Measurements from ENCODE around the gene SHMT1.
A peak's percentile ranks its signal among the peaks of the same experiment; 100 is the strongest.
"Not testable (repeated sequence)": the region's sequence is repeated elsewhere in the genome, so short reads cannot be mapped to it uniquely, and the experiment has no call there.

Gene SHMT1

DNA sequence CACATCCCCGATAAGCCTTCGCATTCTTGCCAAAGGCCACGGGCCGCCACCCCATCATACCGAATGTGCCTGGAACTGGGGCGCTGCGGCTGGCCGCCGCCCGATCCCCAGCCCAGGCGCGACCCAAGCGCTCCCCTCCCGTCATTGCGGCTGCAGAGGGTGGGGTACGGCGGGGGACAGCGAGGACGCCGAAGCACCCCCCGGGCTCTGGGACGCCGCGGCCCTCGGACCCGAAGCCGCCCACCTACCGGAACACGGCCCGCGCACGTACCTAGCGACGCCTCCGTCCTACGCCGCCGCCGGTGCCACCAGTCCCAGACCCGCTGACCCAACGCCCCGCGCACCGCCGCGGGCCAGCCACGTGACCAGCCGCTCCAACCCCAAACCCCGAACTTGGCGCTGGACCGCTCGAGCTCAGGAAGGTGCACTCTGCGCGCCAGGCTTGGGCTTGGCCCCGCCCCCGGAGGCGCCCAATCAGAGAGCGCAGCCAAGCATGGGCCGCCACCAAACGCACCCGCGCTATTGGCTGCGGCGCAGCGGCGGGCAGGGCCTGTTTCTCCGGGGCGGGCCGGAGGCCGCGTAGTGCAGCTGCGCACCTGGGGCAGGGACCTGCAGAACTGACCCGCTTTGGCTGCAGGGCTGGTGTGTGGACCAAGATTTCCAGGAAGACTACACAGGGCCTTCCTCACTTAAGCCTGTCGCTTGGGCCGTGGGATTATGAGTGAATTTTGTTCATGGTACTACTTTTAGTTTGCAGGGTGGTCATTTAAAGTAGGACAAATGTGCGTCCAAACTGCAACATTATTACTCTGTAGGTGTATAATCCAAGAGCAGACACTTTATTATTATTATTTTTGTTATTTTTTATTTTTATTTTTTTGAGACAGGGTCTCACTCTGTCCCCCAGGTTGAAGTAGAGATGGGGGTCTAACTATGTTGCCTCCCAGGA, at the start of gene SHMT1:
TSS of gene SHMT1 (minus strand) at position 450 of the 949 bp plus-strand sequence. CDS start 7,569 bp downstream, outside the sequence.
- peak; percentile 93 for DNase-seq

GRCh38 chr17:18412001-18412538, 48.7 kb upstream of the SHMT1 start:
- not testable (repeated sequence) for DNase-seq

GRCh38 chr17:18411377-18411864, 48.1 kb upstream of the SHMT1 start:
- DNase-seq, result not testable (repeated sequence)

DNA sequence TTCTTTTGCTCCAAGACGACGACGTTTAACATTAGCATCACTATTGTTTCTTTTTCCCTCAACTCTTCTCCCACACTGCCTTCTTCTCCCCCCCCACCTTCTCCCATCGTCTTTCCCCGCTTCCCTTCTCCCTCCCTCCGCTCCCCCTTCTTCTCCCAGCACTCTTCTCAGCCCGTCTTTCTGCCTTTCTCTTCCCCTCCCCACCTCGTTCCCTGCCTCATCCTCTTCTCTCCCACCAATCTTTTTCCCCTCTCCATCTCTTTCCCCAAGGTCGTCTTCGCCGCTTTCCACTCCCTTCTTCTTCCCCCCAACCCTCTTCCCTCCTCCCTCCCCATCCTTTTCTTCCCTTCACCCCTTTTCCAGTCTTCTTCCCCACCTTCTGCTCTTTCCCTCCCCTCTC, 47.4 kb upstream of the SHMT1 start:
- not testable (repeated sequence) for DNase-seq

GRCh38 chr17:18409321-18409720, 46.0 kb upstream of the SHMT1 start:
- not testable (repeated sequence) for DNase-seq

DNA sequence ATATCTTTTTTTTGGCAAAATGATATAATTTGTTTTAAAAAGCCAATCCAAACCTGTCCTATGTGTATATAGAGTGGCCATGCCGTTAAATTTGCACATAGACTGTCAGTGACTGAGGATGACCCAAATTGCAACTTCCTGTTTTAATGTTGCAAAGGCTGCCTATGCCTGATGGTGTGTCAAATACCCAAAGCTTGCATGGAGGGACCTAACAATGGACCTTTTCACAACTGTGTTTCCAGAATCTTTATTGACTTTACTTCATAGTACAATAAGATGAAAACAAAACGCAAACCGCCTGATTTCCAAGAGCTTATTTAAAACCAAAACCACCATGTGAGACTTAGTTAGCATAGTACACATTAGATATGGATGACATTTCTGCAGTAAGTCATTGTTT, 45.6 kb upstream of the SHMT1 start:
- not testable (repeated sequence) for DNase-seq

DNA sequence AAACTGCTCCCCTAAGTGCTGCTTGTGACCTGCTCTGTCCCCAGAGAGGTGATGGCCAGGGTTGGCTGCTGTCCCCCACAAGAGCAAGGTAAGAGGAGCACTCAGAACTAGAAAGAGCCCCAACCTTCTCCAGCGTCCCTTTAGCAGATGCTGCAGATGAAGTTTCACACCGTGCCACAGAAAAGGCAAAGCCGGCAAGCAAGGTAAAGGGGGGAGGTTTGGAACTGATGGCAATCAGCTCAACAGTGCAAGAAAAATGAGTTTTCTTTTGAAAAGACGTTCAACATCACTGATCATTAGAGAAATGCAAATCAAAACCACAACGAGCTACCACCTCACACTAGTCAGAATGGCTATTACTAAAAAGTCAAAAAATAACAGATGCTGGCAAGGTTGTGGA, 40.3 kb upstream of the SHMT1 start:
- not testable (repeated sequence) for DNase-seq

- not testable (repeated sequence) for DNase-seq
These were observed 39.8 kb upstream of the SHMT1 start for GRCh38 chr17:18403166-18403565.

GRCh38 chr17:18401872-18402590, 38.7 kb upstream of the SHMT1 start:
- DNase-seq, result not testable (repeated sequence)

DNA sequence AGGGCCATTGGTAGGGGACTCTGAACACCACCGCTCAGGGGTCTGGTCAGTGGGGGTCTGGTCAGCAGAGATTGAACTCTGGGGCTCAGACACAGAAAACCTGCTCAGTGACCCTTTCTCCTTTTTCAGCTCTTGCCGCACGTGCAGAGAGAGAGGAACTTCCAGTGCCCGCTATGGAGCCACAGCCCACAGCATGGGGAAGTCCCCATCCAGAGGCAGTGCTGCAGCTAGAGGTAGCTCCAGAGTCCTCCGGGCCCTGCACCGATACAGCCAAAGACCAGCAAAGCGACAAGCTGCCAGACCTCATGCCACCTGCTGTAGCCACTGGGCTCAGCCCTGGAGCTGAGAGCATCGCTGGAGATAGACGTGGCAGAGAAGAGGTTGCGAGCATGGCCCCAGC, 25.4 kb upstream of the SHMT1 start:
- not testable (repeated sequence) for DNase-seq

DNA sequence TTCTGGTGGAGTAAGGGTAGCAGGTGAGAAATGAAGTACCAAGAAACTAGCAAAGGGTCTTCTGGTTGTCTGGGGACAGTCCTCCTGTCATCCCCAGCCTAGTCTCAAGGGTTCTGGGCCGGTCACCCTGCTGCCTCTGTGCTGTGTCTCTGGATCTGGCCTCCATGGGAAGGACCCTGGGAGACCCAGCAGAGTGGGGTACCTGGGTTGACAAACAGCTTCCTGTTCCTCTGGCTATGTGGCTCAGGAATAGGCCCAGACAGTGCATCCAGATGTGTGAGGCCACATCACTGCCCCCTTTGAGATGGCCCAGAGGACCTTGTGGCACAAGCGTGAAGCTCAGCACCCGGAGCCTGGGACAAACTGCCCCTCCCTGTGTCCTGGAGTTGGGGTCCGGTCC, 24.9 kb upstream of the SHMT1 start:
- DNase-seq, result not testable (repeated sequence)

DNA sequence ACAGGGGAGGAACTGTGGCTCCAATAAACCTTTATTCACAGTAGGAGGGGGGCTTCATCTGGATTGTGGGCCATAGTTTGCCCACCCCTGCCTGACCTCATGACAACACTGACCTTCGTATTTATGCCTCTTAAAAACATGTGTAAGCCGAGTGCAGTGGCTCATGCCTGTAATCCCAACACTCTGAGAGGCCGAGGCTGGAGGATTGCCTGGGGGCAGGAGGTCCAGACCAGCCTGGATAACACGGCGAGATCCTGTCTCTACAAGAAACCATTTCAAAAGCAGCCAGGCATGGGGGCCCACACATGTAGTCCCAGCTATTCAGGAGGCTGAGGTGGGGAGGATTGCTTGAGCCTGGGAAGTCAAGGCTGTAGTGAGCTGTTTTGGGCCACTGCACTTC, 24.2 kb upstream of the SHMT1 start:
- not testable (repeated sequence) for DNase-seq

GRCh38 chr17:18384271-18384670, 20.9 kb upstream of the SHMT1 start:
- DNase-seq, result not testable (repeated sequence)

- DNase-seq, result not testable (repeated sequence)
These were observed 19.7 kb upstream of the SHMT1 start for GRCh38 chr17:18383079-18383481.

DNA sequence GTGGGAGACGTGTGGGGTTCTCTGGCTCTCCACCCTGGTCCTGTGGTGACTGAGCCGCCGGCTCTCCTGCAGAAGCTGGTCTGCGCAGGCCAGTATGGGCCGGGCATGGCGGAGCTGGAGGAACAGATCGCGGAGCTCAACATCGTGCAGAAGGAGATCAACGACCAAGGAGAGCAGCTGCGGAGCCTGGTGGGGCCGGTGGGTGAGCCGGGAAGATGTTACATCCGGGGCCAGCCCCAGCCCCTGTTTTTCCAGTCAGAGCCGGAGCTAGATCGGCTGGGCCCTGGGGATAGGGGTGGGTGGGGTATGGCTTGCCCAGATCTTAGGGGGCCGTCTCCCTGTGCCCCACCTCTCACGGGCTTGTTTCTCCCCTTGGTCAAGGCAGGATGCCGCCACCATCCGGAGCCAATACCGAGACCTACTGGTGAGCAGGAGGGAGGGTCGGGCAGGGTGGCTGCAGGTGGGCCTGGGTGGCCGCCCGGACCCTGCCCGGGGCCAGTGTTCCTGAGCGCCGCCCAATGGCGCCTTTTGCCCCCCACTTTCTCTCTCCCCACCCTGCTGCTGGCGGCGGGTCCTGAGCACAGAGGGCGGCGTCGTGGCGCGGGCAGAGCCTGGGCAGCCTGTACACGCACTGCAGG, 19.2 kb upstream of the SHMT1 start:
- DNase-seq, result no peak

- DNase-seq, result no peak
These were observed 18.5 kb upstream of the SHMT1 start for GRCh38 chr17:18381953-18382245.

GRCh38 chr17:18381158-18381952, 18.0 kb upstream of the SHMT1 start:
- DNase-seq, result no peak

DNA sequence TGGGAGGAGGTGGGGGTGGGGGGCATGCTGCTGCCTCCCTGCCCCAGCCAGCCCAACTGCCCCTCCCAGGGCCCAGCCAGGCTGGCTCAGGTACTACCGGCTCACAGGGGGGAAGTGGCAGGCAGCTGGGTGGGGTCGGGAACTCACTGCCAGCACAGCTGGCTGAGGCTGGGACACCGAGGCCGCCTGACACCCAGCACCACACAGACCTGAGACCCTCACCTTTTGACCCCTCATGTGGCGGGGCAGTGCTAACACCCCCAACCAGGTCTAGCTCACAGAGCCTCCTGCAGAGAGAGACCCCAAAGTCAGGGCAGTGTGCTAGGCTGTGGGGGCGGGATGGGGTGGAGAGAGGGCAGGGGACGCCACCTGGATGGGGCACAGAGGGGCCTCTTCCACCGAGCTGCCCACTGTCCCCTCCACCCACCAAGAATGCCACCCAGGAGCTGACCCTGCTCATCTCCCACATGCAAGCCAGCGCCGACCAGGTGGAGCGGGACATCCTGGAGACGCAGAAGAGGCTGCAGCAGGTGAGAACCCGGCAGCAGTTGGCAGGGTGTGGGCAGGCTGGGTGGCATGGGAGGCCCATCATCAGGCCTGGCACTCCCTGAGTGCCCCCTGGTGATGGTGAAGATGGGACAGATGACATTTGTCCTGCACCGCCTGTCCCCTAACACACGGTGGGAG, 17.3 kb upstream of the SHMT1 start:
- no peak for DNase-seq

DNA sequence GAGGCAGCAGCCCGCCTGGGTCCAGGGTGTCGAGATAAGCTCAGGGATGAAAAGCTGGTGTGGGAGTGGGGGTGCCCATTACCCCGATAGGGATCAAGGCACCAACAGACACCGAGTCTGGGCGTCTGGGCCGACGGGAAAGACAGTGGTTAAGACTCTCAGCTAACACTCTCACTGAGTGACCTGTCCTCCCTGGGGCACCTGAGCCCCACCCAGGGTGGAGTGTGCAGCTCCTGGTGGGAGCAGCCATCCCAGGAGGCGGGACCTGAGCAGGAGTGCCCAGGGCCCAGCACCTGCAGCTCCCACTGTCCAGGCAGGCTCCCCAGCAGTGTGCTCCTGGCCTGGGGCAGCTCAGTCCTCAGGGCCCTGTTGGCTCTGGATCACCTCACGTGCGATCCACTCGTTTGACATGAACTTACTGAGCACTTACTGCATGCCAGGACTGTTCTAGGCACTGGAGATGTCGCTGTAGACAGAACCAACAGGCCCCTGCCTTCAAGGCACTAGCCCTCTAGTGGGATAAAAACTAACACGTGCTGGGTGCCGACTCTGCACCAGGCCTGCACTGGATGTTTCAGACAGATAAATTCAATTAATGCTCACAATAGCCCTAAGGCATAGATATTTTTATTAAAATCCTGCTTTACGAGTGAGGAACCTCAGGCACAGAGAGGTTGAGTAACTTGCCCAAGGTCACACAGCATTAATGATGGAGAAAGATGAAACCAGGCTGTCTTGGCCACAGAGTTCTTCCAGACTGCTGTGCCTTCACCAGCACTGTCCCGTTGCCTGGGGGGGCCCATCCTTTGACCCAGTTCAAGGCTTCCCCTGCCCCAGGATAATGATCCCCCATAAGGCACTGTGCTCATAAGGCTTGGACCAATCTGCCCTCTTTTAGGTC, 16.1 kb upstream of the SHMT1 start:
- DNase-seq, result no peak

- not testable (repeated sequence) for DNase-seq
These were observed 15.3 kb upstream of the SHMT1 start for GRCh38 chr17:18378614-18379013.

- DNase-seq, result no peak
These were observed 14.8 kb upstream of the SHMT1 start for GRCh38 chr17:18378205-18378505.

All from SHP77 treated with DMSO at 0.1 percent for 48 hours (cell line).